SW480 (cell line): ENCODE data around the gene UBE3C.

Source experiments
- DNase-seq: peaks from one replicate; pipeline ENCODE4 v3.0.0-alpha.2; 2016; ENCODE audit warnings: low spot score

UBE3C gene

DNA sequence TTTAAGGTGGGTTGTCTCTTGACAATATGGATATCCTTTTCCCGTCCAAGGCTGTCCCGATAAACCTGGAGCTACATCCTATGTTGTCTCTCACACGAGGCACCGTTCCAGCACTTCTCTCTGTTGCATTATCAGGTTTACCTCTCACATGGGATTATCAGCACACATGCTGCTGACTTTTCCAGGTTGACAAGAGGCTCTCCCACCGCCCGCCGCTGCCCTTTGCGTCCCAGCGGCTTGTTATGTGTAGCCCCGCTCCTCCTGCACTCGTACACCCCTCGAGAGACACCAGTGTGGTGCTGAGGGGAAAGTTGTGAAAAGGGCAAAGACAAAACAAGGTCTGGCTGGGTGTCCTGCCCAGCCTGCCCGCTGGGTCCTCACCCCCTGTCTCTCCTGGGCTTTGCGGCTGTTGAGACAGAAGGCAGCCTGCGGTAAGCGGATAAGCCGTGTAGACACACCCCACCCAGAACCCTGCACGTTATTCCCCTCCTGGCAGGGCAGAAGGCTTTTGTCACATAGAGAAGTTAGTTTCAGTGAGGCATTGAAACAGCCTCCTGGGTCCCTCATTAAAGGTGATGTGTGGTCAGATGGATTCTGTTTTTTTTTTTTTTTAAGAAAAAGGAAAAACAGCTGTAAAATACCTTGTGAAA lies 38.7 kb downstream of the UBE3C start:
- no peak for DNase-seq

GRCh38 chr7:157177983-157178381 lies 39.3 kb downstream of the UBE3C start:
- no peak for DNase-seq

DNA sequence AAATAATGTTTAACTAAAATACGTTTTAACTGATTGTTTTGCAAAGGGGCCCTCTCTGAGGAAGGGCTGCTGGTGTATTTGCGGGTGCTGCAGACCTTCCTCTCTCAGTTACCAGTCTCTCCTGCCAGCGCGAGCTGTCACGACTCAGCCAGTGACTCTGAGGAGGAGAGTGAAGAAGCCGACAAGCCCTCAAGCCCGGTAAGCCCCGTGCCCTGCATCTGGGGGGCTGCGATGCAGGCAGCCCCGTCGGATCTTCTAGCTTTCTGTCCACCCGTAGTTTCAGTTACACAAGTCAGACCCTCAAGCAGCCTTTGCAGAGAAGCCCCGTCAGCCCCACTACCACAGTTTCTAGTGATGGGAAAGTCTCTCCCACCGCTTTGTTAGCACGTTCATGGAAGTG lies 45.1 kb downstream of the UBE3C start:
- no peak for DNase-seq

- no peak for DNase-seq
Observed at GRCh38 chr7:157188091-157188665, 49.5 kb downstream of the UBE3C start.

DNA sequence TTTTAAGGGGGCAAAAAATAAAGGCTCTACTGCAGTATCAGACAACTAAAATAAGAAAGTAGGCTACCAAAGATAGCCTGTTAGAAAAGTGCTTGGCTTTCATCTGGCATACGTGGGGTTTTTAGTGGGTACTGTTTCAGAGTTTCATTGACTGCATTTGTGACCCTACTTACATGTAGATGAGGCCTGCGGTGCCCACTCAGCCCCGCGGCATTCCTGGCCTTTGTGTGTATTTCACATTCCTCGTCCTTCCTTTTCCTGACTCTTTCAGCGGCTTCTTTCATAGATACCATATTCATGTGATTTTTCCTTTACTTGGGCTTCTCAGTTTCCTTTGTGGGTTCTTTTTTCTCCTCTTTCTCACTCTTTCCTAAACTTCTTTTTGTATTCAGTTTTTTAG lies 50.7 kb downstream of the UBE3C start:
- DNase-seq = no peak

DNA sequence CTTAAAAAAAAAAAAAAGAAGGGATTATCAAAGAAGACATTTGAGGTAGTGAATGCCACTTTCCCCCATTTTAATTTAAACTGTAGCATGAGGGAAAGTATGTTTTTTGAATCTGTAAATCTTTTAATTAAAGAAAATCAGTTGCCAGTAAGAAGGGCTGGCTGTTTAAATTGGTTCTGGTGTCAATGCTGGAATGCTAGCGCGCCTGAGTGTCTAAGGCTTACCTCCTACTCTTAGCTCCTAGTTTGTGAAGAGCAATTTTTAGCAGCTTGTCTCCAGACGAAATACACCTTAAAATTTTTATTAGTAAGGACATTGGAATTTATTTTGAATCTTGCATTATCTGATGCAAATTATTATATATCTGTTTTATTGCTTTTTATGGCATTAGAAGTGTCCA lies 54.1 kb downstream of the UBE3C start:
- DNase-seq = no peak

DNA sequence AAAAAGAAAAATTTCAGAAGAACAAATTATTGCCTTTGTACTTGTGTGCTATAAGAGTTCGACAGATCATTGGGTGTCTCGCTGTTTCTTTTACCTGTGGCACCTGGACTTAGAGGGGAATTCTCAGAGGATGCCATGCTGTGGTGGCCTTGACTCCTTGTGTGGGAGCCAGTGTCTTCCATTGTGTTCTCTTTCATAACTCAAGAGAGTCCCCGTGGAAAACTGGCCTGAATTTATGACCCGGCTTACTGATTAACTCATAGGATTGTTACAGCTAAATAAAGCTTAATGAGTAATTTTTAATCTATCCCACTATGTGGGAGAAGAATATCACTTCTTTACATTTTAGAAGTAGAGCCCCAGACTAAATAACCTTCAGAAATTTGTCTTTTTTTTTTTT lies 54.5 kb downstream of the UBE3C start:
- DNase-seq = no peak

GRCh38 chr7:157194948-157195347 lies 56.2 kb downstream of the UBE3C start:
- DNase-seq = no peak

- no peak for DNase-seq
Observed at GRCh38 chr7:157195868-157196267, 57.1 kb downstream of the UBE3C start.

DNA sequence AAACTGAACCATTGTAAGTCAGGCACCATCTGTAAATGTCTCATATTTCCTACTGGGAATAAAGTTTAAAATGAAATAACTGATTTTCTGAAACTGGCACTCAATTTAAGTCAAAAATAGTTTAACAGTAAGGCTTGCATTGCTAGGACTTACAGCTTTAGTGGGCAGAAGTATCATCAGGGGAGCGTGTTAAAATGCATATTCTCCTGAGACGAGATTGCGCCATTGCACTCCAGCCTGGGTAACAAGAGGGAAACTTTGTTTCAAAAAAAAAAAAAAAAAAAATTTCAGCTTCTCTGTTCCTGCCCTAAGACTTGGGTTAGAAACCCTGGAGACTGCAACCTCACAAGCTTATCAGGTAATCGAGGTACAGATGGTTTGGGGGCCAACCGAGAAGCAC lies 65.4 kb downstream of the UBE3C start:
- DNase-seq = no peak

- no peak for DNase-seq
Observed at GRCh38 chr7:157205438-157205837, 66.7 kb downstream of the UBE3C start.

DNA sequence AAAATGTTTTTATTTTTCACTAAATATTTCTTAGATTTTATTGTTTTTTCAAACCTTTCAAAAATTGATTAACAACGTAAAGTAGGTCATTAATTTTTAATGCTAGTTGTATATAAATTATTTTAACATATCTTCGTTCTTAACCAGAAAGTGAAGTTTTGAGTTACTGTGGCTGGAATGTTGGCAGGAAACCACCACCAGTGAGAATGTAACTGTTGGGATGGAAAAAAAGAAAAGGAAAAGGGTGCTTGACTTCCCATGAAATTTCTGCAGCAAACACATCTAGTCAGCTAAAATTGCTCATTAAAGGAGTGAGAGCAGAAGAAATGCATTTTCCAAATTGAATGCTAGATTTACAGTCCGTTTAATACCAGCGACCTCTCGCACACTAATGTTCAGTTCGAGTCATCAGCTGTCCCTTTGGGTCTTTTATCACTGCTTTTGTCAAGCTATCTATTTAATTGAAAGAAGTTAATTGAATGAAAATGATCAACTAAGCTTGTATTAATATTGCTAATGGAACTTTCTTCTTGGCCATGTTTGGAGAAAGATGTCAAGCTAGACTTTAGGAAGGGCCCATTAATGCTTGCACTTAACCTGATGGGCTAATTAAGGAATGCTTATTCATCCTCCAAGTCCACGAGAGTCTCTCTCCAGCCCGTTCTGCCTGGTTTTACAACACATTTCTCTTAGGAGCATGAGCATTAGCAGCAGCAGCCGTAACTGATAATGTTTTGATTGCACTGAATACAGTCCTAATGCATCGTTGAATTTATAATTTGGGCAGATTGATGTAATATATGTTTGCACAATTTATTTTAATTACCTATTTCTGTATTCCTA lies 70.1 kb downstream of the UBE3C start:
- no peak for DNase-seq

DNA sequence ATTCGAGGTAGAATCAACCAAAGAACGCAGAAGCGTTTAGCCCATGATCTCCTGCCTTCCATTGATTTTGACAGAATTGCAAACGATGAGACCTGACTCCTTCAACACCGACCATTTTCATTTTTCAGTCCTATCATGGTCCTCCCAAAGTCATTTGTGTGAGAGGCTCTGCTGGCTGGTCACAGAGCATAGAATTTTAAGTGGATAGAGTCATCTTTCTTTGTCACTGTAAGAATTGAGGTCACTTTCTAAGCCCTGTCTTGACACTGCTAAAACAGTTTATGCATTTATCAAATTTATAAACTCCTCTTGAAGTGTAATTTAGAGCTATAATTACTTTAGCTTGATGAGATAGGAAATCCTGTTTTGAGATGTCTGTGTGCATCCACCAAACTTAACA lies 72.0 kb downstream of the UBE3C start:
- DNase-seq = no peak

GRCh38 chr7:157211690-157212089 lies 73.0 kb downstream of the UBE3C start:
- DNase-seq = no peak

GRCh38 chr7:157219154-157219553 lies 80.4 kb downstream of the UBE3C start:
- DNase-seq = no peak

DNA sequence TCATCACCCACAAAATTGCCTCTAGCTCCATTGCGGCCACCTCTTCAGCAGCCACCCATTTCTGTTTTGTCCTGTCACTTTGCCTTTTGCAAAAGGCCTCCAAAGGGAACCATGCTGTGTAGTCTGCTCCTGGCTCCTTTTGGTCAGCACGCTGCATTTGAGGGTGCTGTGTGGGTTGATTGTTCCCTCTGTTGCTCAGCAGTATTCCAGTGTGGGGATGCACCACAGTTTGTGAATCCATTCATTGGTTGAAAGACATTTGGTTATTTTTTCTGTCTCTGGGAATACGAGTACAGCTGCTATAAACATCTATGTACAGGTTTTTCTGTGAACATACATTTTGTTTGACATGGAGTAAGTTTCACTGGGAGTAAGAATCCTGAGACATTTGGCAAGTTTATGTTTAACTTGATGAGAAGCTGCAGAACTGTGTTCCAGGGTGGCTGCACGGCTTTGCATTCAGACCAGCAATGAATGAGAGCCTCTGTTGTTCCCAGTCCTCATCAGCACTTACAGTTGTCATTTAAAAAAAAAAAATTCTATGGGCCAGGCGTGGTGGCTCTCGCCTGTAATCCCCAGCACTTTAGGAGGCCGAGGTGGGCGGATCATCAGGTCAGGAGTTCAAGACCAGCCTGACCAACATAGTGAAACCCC lies 82.3 kb downstream of the UBE3C start:
- no peak for DNase-seq

- no peak for DNase-seq
Observed at GRCh38 chr7:157222687-157223086, 84.0 kb downstream of the UBE3C start.

GRCh38 chr7:157224627-157225026 lies 85.9 kb downstream of the UBE3C start:
- peak; percentile 34 for DNase-seq

DNA sequence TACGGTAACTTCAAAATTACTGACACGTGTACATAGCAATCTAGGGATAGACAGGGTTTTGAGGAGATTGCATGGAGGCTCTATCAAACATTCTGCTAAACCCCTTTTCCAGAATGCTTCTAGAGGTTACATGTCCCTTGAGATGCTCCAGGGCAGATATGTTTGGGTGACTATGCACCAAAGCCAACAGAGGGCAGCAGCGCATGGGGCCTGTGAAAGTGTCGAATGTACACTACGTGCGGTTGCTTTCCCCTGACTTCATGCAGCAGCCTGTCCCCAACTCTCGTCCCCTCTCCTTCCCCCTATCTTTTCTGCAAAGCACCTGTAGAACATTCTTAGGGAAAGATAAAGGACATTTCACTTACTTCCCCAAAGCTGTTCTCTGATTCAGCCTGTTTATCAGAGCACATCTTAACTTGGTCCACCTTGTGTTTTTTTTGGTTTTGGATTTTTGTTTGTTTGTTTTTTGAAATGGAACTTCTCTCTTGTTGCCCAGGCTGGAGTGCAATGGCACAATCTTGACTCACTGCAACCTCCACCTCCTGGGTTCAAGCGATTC lies 90.2 kb downstream of the UBE3C start:
- DNase-seq = peak; percentile 17

GRCh38 chr7:157233677-157234076 lies 95.0 kb downstream of the UBE3C start:
- DNase-seq = peak; percentile 16

DNA sequence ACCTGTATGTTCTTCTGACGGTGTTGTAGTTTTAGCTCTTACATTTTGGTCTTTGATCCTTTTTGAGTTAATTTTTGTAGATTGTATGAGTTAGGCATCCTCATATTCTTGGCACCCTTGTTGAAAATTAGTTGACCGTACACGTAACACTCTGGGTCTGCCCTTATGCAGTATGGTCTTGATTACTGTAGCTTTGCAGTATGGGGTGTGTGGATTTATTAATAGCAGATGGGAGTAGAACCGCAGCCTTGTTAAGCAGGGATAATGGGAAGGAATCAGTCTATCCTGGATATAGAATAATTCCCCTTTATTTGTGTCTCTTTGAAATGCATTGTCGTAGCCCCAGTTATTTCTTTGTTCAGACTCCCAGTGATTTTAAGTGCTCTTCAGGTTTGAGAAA lies 95.5 kb downstream of the UBE3C start:
- no peak for DNase-seq
